HG03103 (cell line): Measurements from ENCODE around the gene FIG4.
"Not testable (repeated sequence)": the region's sequence is repeated elsewhere in the genome, so short reads cannot be mapped to it uniquely, and the experiment has no call there.

Experiments
- ATAC-seq: cut with Tn5 transposase; IDR thresholded peaks from one replicate; pipeline ENCODE4 v1.9.1; 2021; ENCODE audit warnings: low read depth; ENCODE audit not compliant: unreplicated experiment

FIG4 gene

DNA sequence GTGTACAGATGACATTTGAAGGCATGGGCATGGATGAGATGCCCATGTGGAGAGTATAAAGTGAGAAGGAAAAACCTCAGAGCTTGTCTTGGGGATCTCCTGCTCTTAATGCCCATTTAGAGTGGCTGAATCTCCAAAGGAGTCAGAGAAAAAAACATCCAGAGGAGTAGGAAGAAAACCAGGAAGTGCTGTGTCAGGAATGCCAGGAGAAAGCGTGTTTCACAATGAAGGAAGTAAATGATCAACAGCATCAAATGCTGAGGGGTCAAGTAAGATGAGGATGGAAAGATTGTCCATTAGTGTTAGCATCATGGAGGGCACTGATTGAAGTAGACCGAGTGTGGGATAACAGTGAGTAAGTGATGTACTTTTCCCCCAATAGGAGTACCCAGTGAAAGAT lies 56.1 kb downstream of the FIG4 start:
- no peak for ATAC-seq

DNA sequence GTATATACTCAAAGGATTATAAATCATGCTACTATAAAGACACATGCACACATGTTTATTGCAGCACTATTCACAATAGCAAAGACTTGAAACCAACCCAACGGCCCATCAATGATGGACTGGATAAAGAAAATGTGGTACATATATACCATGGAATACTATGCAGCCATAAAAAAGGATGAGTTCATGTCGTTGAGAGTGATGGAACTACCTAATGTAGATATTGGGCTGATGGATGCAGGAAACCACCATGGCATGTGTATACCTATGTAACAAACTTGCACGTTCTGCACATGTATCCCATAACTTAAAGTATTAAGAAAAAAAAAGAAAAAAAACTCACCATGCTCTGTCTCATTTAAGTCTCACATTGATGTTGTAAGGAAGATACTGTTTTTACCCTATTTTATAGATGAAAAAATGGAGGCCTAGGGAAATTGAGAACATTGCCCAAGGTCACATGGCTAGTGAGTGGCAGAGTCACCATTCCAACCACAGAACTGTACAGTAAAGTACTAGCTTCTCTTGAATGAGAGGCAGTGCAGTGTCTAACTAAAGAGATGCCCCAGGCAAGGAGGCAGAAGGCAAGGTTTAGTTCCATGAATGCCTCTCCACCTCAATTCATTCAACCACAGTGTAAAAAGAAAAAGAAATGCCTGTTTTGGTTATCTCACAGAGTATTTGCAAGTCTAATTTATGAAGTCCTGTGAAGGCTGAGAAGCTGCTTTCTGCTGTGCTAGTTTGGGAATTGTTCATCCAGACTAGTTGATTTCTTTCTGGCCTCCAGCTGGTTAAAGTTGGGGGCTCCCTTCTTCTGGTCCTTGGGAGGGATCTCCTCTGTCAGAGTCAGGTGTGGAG lies 68.2 kb downstream of the FIG4 start:
- no peak for ATAC-seq

DNA sequence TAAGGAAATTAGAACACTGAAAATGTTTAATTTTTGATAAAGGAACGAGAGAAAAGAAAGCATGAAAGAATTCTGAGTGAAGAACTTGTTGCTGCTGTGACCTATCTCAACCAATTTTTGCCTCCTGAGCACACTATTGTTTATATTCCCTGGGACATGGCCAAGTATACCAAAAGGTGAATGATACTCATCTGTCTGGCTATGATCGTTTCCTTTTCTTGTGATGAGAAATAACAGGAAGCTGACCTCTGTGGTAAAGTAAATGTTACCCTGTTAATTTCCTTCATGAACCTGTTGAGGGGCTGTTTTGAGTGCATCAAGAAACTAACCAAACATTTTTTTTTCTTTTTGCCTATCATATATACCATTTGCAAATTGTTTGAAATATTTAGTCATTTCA lies 69.1 kb downstream of the FIG4 start:
- ATAC-seq = no peak

DNA sequence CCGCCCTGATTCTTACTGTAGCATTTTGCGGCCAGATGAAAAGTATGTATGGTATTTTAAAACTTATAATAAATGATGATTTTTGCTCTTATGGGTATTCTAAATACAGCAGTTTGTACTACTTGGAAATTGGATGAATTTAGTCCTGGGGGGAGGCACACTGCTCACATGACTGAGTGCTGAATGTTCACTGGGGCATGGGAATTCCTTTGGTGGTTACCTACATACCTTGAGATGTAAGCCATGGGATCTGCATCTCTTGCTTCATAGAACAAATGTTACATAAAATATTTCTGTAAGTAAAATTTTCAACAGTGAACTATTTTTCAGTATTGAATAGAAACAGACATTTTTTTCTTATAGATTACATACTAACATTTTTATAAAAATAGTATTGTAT lies 71.1 kb downstream of the FIG4 start:
- no peak for ATAC-seq

DNA sequence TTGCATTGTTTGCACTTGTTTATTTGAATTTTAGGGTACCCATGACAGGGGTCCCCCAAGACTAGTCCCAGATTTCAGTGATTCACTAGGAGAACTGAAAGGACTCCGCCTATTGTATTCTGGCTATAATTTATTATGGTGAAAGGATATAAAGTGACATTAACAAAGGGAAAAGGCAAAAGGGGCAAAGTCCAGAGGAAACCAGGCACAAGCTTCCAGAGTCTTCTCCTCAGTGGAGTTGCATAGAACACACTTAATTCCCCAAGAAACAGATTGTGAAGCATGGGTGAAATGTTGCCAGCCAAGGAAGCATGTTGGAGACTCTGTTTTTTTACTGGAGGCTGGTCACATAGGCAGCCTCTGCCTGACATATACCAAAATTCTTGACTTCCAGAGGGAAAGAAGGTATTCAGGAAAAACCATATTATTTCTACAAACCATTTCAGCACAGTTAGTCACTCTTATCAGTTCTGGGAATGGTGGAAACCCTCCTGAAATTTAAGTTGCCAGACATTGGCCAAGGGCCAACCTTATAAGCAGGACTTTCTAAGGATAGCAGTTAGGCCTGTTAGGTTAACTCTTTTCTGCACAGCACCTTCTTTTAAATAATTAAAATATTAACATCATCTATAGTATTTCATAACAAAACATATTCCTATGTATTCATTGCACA lies 71.8 kb downstream of the FIG4 start:
- ATAC-seq = no peak

DNA sequence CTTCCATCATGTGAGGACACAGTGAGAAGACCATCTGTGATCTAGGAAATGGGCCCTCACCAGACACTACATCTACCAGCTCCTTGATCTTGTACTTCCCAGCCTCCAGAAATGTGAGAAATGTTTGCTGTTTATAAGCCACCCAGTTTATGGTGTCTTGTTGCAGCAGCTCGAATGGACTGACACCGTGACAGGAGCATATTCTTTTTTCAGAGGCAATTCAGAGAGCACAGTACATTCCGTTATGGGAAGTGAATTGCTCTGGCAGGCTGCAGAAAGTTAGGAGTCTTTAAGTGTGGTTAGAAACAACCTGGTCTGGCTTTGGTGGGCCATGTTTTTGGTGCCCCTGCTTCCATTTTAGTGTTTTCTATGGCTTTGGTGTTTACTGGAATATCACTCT lies 75.1 kb downstream of the FIG4 start:
- ATAC-seq = no peak

DNA sequence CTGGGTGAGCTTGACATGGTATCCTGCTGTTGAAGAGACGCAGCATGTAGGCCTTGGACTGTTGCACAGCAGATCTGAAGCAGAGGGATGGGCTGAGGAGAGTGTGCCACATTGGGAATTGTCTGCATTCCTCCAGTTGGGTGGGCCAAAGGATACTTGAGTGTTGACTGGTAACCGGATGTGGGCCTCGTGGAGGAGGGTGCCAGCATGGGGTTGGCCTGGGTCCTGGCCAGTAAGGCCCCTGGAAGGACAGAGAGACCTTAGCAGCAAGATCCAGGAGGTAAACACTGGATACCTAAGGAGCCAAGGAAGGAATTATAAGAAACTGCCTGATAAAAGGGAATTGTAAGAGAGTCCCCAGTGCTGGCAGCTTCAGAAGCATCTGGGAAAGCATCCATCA lies 76.9 kb downstream of the FIG4 start:
- ATAC-seq = no peak

DNA sequence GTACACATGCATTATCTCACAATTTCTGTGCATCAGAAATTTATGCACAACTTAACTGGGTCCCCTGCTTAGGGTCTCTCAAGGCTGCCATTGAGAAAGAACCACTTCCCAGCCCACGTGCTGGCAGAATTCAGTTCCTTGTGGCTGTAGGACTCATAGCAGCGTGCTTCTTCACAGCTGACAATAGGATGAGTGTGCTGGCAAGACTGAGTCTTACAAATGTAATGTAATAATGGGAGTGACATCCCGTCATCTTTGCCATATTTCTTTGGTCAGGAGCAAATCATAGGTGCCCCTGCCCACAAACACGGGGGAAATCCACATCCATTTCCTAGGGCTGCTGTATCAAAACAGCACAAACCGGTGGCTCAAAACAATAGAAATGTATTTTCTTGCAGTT lies 77.4 kb downstream of the FIG4 start:
- no peak for ATAC-seq

DNA sequence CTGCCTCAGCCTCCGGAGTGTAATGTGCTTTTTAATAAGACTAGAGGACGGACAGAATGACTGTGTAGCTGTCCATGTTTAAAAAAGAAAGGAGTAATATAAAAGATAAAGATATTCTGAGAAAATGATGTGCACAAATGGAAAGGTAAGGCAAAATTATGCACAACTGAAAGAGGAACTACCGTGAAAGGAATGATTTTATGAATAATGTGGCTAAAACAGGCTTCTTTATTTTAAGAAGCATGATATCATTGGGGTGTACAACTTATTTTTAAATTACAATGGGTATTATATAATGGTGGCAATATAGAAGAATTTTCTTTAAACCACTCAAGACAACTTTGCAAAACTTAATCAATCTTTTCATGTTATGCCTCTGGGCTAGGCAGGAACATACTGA lies 78.1 kb downstream of the FIG4 start:
- no peak for ATAC-seq

DNA sequence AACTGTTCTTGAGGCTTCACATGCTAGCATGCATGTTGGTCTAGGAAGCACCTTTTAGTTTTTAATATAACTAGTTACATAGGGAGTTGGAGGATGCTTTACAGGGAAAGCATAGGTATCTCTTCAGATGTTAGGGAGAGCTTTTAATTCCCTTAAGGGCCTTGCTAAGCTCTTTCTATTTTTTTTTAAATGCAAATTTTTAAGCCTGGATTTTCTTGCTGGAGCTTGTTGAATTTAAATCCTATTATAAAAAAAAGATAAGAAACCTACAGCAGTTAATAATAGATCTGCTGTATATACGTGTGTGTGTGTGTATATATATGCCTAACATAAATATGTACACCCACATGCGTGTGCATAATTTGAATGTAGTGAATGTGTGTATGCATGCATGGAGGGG lies 79.0 kb downstream of the FIG4 start:
- no peak for ATAC-seq

DNA sequence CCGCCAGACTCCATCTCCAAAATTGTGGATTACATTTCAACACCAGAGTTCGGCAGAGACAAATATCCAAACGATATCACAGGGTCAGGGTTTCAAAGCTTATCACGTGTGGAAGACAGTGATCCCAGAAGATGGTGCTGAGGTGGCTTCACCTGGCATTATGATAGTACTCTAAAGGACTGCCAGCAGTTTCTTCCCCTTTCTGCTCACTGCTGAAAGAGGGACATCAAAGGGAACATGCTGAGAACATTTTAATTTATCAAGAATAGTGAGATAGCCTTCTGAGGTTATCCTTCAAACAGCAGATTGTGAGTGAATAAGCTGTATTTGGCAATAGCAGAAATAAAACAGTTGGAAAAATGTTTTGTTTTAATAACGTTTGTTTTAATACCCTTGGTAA lies 79.7 kb downstream of the FIG4 start:
- ATAC-seq = no peak

DNA sequence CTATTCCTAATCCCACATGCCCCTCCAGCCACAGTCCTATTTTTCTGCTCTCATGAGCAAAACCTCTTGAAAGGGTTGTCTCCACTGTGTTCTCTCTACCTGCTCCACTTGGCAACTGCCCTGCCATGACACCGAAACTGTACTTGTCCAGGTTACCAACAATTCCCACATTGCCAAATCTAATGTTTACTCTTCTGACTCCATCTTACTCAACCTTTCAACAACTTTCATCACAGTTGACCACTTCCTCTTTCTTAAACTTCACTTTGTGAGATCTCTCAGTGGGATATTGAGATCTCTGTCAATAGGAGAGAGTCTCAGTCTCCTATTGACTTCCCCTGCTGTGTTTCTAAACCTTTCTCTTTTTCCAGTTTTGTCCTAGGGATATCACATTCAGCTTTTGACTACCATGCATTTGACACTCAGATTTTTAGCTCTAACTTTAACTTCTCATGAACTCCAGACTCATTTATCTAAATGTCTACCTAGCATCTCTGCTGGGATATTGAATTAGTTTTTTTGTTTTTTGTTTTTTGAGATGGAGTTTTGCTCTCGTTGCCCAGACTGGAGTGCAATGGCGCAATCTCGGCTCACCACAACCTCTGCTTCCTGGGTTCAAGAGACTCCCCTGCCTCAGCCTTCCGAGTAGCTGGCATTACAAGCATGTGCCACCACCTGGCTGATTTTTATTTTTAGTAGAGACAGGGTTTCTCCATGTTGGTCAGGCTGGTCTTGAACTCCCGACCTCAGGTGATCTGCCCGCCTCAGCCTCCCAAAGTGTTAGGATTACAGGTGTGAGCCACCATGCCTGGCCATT lies 81.1 kb downstream of the FIG4 start:
- not testable (repeated sequence) for ATAC-seq

DNA sequence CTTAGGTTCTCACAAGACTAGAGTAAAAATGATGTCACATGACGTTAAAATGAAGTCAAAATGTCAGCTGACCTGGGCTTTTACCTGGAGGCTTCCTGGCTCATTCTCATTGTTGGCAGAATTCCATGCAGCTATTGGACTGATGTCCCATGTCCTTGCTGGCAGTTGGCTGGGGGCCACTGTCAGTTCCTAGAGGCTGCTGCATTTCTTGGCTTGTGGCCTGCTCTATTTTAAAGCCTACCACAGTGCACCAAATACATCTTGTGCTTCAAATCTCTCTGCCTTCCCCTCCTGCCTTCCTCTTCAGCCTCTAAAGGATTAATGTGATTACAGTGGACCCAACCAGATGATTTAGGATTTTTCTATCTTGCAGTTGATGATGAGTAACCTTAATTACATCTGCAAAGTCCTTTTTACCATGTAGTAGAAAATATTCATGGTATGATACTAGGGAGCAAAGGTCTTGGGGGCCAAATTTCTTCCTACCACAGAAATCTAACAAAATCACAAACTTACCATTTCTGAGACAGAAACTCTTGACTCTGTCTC lies 81.9 kb downstream of the FIG4 start:
- no peak for ATAC-seq

DNA sequence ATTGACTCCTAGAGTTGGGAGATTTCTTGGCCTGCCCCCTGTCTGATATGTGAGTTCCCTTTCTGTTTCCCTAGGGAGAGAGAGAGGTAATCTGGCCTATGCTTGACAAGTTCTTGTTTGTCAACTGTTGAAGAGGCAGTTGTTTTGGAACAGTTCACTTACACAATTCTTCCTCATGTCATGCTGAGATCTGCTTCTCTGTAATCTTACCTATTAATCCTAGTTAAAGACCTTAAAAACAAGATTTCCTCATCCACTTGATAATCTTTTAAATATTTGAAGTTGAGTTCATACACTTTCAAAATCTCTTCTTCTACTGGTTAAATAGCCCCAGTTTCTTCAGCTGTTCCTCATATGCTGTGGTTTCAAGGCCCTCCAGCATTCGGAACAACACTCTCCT lies 89.9 kb downstream of the FIG4 start:
- ATAC-seq = no peak

DNA sequence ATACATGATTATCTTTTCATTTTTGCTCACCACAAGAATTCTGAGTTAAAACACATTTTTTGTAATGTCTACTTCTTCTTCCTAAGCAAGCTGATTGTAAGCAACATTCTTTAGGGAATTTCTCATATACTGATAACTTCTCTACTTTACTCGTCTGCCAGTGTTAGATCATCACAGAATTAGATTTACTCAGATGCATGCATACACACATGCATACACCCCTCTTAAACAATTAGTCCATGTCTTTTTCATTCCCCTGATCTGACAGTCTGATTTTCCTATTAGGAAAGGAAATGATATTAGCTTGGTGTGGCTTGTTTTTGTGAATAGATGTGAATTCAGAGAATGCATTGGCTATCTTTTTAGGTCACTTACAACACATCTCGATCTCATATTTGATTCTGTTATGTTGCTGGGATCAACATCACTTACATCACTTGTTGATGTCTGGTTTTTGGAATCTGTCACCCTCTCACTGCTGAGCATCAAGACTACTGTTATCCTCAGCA lies 91.4 kb downstream of the FIG4 start:
- no peak for ATAC-seq

DNA sequence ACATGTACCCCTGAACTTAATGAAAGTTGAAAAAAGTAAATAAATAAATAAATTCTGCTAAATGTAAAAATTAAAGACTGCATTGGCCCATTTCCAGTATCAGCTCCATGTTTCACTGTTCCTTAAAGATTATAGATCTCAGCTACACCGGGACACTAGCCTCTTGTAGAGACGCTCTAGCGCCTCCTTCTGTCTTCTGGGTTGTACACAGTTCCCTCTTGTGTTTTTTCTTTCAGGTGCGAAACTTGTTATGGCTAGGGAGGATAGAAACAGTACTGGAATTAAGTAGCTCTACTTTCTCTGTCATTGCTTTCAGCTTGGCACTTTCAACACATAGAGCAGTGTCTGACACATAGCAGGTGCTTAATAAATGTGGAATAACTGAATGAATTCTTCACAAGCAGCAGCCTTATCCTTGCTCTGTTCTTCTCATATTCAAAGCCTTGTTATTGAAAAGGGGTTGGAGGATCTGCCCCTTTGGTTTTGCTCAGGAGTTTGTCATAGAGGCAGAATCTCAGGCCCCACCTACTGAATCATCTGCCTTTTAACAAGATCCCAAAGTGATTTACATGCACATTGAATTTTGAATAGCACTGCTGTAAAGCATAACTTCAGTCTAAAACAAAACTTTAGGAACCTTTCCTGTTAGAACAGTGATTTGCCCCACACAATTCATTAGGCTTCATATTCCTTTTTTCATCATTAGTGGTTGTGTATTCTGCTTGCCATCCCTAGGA lies 92.3 kb downstream of the FIG4 start:
- ATAC-seq = no peak

DNA sequence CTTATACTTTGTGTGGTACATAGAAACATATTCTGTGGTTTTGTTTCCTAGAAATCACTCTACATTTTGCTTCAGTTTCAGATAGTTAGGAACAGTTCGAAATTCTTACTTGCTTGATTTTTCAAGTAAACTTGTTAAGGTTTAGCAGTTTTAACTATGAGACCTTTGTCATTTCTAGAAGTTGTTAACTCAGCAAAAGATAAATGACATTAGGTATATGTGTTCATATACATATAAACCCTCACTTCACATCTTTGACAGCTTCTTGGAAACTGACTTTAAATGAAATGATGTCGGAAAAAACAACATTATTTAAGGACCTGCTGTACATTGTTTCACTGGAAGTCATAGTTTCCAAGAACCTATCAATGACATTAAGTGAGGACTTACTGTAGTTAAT lies 96.2 kb downstream of the FIG4 start:
- ATAC-seq = no peak

DNA sequence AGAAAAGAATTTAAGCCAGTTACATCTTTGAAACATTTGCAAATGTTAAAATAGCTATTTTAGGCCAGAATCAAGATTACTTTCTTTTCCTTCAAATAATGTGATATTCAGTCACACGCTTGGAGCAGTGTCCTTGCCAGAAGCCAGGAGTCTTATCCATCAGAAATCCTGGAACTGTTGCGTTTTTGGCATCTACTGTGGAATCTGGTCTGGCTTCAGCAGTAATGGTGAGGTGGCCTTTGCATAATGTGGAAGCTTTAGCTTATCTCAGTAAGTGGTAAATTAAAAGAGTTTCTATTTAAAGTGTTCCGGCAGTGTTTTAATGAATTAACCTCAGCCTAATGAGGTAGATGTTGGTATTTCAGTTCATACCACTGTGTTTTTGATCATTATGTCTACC lies 97.6 kb downstream of the FIG4 start:
- ATAC-seq = no peak

DNA sequence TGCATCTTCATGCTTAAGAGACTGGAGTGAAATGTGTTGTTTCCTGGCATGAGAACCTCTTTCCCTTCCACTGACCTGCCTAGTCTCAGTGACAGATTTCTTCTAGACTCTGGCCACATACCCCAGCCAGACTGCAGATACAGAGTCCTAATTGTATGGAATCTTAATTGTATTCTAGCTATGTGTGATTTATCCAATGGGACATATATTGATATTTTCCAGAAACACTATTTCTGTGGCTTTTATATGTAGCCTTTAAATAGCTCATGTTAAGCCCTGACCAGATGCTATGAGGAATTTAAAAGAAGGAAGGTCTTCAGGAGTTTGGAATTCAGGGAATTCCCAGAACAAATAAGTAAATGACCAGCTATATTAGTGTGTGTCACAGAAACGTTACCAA lies 99.0 kb downstream of the FIG4 start:
- ATAC-seq = no peak

DNA sequence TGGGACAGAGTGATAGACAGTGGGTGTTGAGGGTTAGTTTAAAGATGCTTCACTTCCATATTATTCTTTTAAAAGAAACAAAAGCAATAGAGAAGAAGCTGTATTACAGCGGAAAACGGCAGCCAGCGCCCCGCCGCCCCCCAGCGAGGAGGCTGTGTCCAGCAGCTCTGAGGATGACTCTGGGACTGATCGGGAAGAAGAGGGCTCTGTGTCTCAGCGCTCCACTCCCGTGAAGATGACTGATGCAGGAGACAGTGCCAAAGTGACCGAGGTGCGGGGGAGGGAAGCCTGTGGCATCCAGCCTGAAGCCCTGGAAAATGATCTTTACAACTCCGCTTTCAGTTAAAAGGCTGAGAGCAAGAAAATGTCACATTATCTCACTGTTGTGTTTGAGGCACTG lies 100.2 kb downstream of the FIG4 start:
- ATAC-seq = no peak
